ENCODE measurements around the gene ZFHX3. TPM values are rescaled to one million over a fixed set of nuclear protein-coding genes. Genes with fewer than 3 reads are reported as not detected.

ZFHX3 gene
- total and polyA plus RNA-seq, 4 donors: 2.6 to 32.7 (median 14.7) TPM

DNA sequence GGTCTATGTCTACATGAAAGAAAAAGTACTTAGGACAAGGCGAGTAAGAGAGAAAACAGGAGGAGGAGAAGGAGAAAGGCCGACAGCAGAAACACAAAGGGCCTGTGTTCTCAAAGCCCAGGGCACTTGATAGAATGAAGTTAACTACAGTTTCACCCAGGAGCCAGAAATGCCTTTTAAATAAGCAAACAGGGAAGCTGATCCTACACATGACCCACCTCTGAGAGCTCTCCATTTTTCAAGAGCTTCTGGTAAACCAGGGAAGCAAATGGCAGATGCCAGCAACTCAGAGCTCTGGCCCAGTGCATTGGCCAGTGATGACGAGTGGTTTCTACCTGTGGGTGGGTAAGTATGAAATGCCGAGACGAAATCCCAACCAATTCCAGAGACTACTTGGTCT is 163.4 kb downstream of the ZFHX3 start:
- peaks cover 0 to 3% (median 0%) of the 10 kb centered on the region in 4 donors for H3K9me3 ChIP-seq (ENCODE audit: control insufficient read depth in 4 of 4, insufficient read depth in 3 of 4, low read length in 3 of 4)
- TF ChIP-seq, protein P1, sequence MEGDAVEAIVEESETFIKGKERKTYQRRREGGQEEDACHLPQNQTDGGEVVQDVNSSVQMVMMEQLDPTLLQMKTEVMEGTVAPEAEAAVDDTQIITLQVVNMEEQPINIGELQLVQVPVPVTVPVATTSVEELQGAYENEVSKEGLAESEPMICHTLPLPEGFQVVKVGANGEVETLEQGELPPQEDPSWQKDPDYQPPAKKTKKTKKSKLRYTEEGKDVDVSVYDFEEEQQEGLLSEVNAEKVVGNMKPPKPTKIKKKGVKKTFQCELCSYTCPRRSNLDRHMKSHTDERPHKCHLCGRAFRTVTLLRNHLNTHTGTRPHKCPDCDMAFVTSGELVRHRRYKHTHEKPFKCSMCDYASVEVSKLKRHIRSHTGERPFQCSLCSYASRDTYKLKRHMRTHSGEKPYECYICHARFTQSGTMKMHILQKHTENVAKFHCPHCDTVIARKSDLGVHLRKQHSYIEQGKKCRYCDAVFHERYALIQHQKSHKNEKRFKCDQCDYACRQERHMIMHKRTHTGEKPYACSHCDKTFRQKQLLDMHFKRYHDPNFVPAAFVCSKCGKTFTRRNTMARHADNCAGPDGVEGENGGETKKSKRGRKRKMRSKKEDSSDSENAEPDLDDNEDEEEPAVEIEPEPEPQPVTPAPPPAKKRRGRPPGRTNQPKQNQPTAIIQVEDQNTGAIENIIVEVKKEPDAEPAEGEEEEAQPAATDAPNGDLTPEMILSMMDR (IDR thresholded peaks at IDR 0.05; ENCODE audit: control extremely low read depth, extremely low read depth): no peak
- H3K4me3 ChIP-seq: no peak overlapping the region
- WGBS, 2 donors: 73 to 80% methylated on average over 5 of the region's 5 CpGs
- no peak overlapping the region for H3K27ac ChIP-seq (ENCODE audit: low read depth in 1 of 2, low read length in 1 of 2)
- peaks cover 0 to 7% (median 4%) of the 10 kb centered on the region in 5 donors for H3K4me1 ChIP-seq (ENCODE audit: control insufficient read depth in 5 of 5, insufficient read depth in 5 of 5, low read length in 5 of 5)
- peak; percentile 72 for ATAC-seq (ENCODE audit: insufficient read depth, low FRiP score)
- H3K36me3 ChIP-seq (ENCODE audit: control insufficient read depth in 4 of 4, insufficient read depth in 4 of 4, low read length in 4 of 4): peaks cover 17 to 27% (median 20%) of the 10 kb centered on the region in 4 donors
- DNase-seq: peak; percentile 43 to 81 (median 51)
- no peak overlapping the region for H3K9ac ChIP-seq (ENCODE audit: insufficient read depth in 1 of 2, low read length in 2 of 2)
- H3K27me3 ChIP-seq (ENCODE audit: control insufficient read depth in 3 of 3, insufficient read depth in 3 of 3, low read length in 2 of 3): no peaks in the 10 kb centered on the region

DNA sequence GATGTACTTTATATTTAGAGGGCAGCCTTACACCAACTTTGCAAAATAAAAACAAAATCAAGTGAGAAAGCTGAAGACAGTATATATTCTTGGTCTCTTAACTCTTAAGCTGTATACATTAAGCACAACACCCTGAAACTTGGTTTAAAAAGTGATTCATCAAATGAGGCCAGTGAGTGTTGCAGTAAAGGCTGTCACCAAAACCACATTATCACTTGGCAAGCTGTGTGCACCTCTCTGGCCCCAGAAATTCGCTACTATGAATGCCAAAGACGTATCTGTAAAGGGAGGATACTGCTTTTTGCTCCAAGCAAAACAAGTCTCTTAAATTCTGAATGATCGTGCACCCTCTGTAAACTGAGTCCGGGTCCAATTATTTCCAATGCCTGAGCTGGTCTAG is 163.9 kb downstream of the ZFHX3 start:
- Histone ChIP-seq H3K9me3 (ENCODE audit: control insufficient read depth in 4 of 4, insufficient read depth in 3 of 4, low read length in 3 of 4) (peaks cover 0 to 2% (median 0%) of the 10 kb centered on the region in 4 donors), H3K36me3 (ENCODE audit: control insufficient read depth in 4 of 4, insufficient read depth in 4 of 4, low read length in 4 of 4) (peaks cover 14 to 27% (median 19%) of the 10 kb centered on the region in 4 donors), H3K9ac (ENCODE audit: insufficient read depth in 1 of 2, low read length in 2 of 2) (peak overlapping the region in 1 of 2 donors; percentile 47), H3K4me3 (no peak overlapping the region), H3K27me3 (ENCODE audit: control insufficient read depth in 3 of 3, insufficient read depth in 3 of 3, low read length in 2 of 3) (no peaks in the 10 kb centered on the region), H3K4me1 (ENCODE audit: control insufficient read depth in 5 of 5, insufficient read depth in 5 of 5, low read length in 5 of 5) (peaks cover 0 to 7% (median 4%) of the 10 kb centered on the region in 5 donors), H3K27ac (ENCODE audit: low read depth in 1 of 2, low read length in 1 of 2) (peak overlapping the region in 1 of 2 donors; percentile 37)
- no peak for ATAC-seq (ENCODE audit: insufficient read depth, low FRiP score)
- DNase-seq: no peak
- TF ChIP-seq, protein P1 (IDR thresholded peaks at IDR 0.05; ENCODE audit: control extremely low read depth, extremely low read depth): no peak
- 73 to 85% methylated on average over 4 of the region's 4 CpGs for WGBS, 2 donors

DNA sequence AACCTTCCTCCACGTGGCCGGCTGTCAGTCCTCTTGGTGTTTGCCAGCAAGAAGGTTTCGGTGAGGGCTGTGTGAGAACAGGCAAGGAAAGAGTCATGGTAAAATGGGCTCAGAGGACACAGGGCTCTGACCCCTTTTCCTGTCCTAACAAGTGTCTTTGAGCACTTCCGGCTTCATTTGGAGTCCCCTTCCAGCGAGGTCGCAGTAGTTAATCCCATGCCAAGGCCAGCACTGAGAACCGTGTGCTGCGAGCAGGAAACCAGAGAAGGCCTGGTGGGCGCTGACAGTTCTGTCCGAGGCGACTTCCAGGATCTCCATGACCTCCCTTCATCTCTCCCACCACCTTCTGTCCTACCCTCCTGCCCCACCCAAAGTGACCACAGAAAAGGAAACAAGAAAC is 168.1 kb downstream of the ZFHX3 start:
- Histone ChIP-seq H3K36me3 (ENCODE audit: control insufficient read depth in 4 of 4, insufficient read depth in 4 of 4, low read length in 4 of 4) (peaks cover 0 to 3% (median 2%) of the 10 kb centered on the region in 4 donors), H3K9ac (ENCODE audit: insufficient read depth in 1 of 2, low read length in 2 of 2) (no peak overlapping the region), H3K9me3 (ENCODE audit: control insufficient read depth in 4 of 4, insufficient read depth in 3 of 4, low read length in 3 of 4) (no peaks in the 10 kb centered on the region), H3K27me3 (ENCODE audit: control insufficient read depth in 3 of 3, insufficient read depth in 3 of 3, low read length in 2 of 3) (no peaks in the 10 kb centered on the region), H3K27ac (ENCODE audit: low read depth in 1 of 2, low read length in 1 of 2) (peak overlapping the region in 1 of 2 donors; percentile 34), H3K4me3 (no peak overlapping the region), H3K4me1 (ENCODE audit: control insufficient read depth in 5 of 5, insufficient read depth in 5 of 5, low read length in 5 of 5) (peaks cover 4 to 26% (median 8%) of the 10 kb centered on the region in 5 donors)
- TF ChIP-seq, protein P1 (IDR thresholded peaks at IDR 0.05; ENCODE audit: control extremely low read depth, extremely low read depth): no peak
- WGBS, 2 donors: 82% methylated on average over 11 of the region's 11 CpGs
- DNase-seq (no peak), ATAC-seq (ENCODE audit: insufficient read depth, low FRiP score) (no peak)
